K562 (cell line): ENCODE measurements around the gene COX7A1. TPM values are rescaled to one million over a fixed set of nuclear protein-coding genes. Genes with fewer than 3 reads are reported as not detected.

ENCODE experiments used
- ATAC-seq: fragments of 200-7000 bp; cut with Tn5 transposase; 3 replicates; pipeline ENCODE4 v1.9.1; 2020; ENCODE audit warnings: moderate library complexity
- BruUV-seq: library from RNA; stranded (reverse); fragments of 400-500 nt; replicated peaks from 2 replicates; lab custom pipeline; 2021; lab: Mats Ljungman, UMichigan
- CTCF ChIA-PET: fragments of 300-600 bp; formaldehyde crosslinking; extraction: SDS; loops from one replicate; lab custom pipeline; 2021; ENCODE audit warnings: low intra/inter-chr PET ratio; lab: Yijun Ruan, JAX
- POLR2A ChIA-PET: fragments of 300-600, 350-650 bp; sonication (Branson Sonifier 250); formaldehyde crosslinking; extraction: SDS; loops from one replicate; lab custom pipeline; 2021; ENCODE audit warnings: antibody characterized with exemption, inconsistent platforms; lab: Yijun Ruan, JAX
- DNase-seq, 4 experiments: peaks; one replicate each; pipeline versions ENCODE4 v3.0.0 to v3.0.0-alpha.2; 2011 to 2018; ENCODE audit warnings: low spot score in 3 of 4, mixed read lengths in 3 of 4; ENCODE audit errors: extremely low read depth in 1 of 4
- FAIRE-seq: peaks from 2 replicates; lab custom pipeline; 2011; peaks lifted over from hg19 to GRCh38; lab: Jason Lieb, UNC
- H2AFZ ChIP-seq: 2 replicates; pipeline ENCODE4 v1.6.0; 2011; ENCODE audit warnings: low read depth, low read length, control low read depth, inconsistent platforms
- H3K27ac ChIP-seq: fragments of 200-600 bp; 3 replicates; pipeline ENCODE4 v1.8.0; 2011; ENCODE audit warnings: low read depth, mild to moderate bottlenecking, control low read depth, inconsistent platforms, low read length, moderate library complexity, mixed read lengths; ENCODE audit errors: extremely low read depth
- H3K27me3 ChIP-seq, 2 experiments: fragments of 300-600 bp in 1 of 2; 2 replicates in 1 of 2; 3 replicates in 1 of 2; pipeline versions ENCODE4 v1.6.0 to v1.8.0; 2011; ENCODE audit warnings: inconsistent platforms in 2 of 2, low read length in 2 of 2, mild to moderate bottlenecking in 1 of 2, mixed read lengths in 1 of 2, moderate library complexity in 1 of 2; ENCODE audit not compliant: control insufficient read depth in 2 of 2, insufficient read depth in 2 of 2
- H3K36me3 ChIP-seq: fragments of 300-600 bp; 3 replicates; pipeline ENCODE4 v1.8.0; 2011; ENCODE audit warnings: mild to moderate bottlenecking, low read length, inconsistent platforms; ENCODE audit not compliant: control insufficient read depth, insufficient read depth
- H3K4me1 ChIP-seq, 2 experiments: fragments of 200-600 bp in 1 of 2; replicated peaks in 1 of 2; 2 replicates in 1 of 2; 3 replicates in 1 of 2; pipeline versions ENCODE4 v1.5.1 to v1.8.0; 2011; ENCODE audit warnings: inconsistent platforms in 2 of 2, low read length in 2 of 2, mild to moderate bottlenecking in 1 of 2, mixed read lengths in 1 of 2, moderate library complexity in 1 of 2; ENCODE audit not compliant: control insufficient read depth in 2 of 2, insufficient read depth in 2 of 2
- H3K4me2 ChIP-seq: 2 replicates; pipeline ENCODE4 v1.6.1; 2011; ENCODE audit warnings: low read length, control low read depth, inconsistent platforms, mixed read lengths; ENCODE audit not compliant: insufficient read depth
- H3K4me3 ChIP-seq: fragments of 200-600 bp; sonication (generic), shearing (Covaris generic); 2 replicates; pipeline ENCODE4 v1.5.1; 2016; ENCODE audit warnings: control low read depth, inconsistent platforms
- H3K79me2 ChIP-seq: fragments of 200-600 bp; 3 replicates; pipeline ENCODE4 v1.8.0; 2011; ENCODE audit warnings: low read length, inconsistent platforms; ENCODE audit not compliant: control insufficient read depth, insufficient read depth
- H3K9ac ChIP-seq, 2 experiments: 2 replicates each; pipeline versions ENCODE4 v1.6.0 to v1.6.1; 2011; ENCODE audit warnings: low read depth in 2 of 2, low read length in 2 of 2, control low read depth in 1 of 2, inconsistent platforms in 1 of 2, mild to moderate bottlenecking in 1 of 2, mixed read lengths in 1 of 2; ENCODE audit not compliant: insufficient read depth in 1 of 2
- H3K9me1 ChIP-seq: one replicate; pipeline ENCODE4 v1.6.0; 2011; ENCODE audit warnings: inconsistent platforms, mild to moderate bottlenecking, low read length, moderate library complexity; ENCODE audit not compliant: control insufficient read depth, insufficient read depth
- H3K9me3 ChIP-seq: replicated peaks from 2 replicates; pipeline ENCODE4 v1.5.1; 2011; ENCODE audit warnings: low read depth, low read length, inconsistent platforms; ENCODE audit not compliant: control insufficient read depth, insufficient read depth
- H4K20me1 ChIP-seq: replicated peaks from 2 replicates; pipeline ENCODE4 v1.6.1; 2011; ENCODE audit warnings: low read length, inconsistent platforms, mixed read lengths; ENCODE audit not compliant: control insufficient read depth, insufficient read depth
- BCOR ChIP-seq: fragments of 450-650 bp; IDR thresholded peaks from 2 replicates; pipeline ENCODE4 v1.6.1; 2016
- CCNT2 ChIP-seq: IDR thresholded peaks from 2 replicates; pipeline ENCODE4 v1.6.1; 2011; ENCODE audit warnings: borderline replicate concordance, low read depth, mild to moderate bottlenecking, moderate library complexity, mixed read lengths, low read length; ENCODE audit not compliant: insufficient read length; ENCODE audit errors: extremely low read depth
- HOXB6 ChIP-seq: fragments of 250-450 bp; sonication (Bioruptor Pico); IDR thresholded peaks from 2 replicates; pipeline ENCODE4 v1.5.1; 2022; ENCODE audit warnings: mild to moderate bottlenecking, borderline replicate concordance
- KDM4B ChIP-seq, 2 experiments: fragments of 450-650 bp in 1 of 2; sonication (generic) in 1 of 2; IDR thresholded peaks; 2 replicates each; pipeline ENCODE4 v1.6.1; 2016 to 2017; ENCODE audit warnings: borderline replicate concordance in 2 of 2, antibody characterized with exemption in 1 of 2, low read depth in 1 of 2, mild to moderate bottlenecking in 1 of 2
- NONO ChIP-seq, 2 experiments: fragments of 200-400 bp in 1 of 2; fragments of 450-650 bp in 1 of 2; formaldehyde crosslinking in 1 of 2; IDR thresholded peaks; 2 replicates each; pipeline ENCODE4 v1.6.1; 2017; ENCODE audit warnings: low read depth in 2 of 2, mild to moderate bottlenecking in 2 of 2, moderate library complexity in 2 of 2, low read length in 1 of 2
- POLR2A ChIP-seq: fragments of 450-650 bp; conservative IDR thresholded peaks from 2 replicates; pipeline ENCODE4 v1.6.1; 2016
- RBM15 ChIP-seq: fragments of 200-400 bp; formaldehyde crosslinking; IDR thresholded peaks from 2 replicates; pipeline ENCODE4 v1.6.1; 2018; ENCODE audit warnings: mild to moderate bottlenecking, low read length, moderate library complexity; ENCODE audit not compliant: insufficient read depth
- SP2 ChIP-seq: IDR thresholded peaks from 2 replicates; pipeline ENCODE4 v1.6.1; 2011; ENCODE audit warnings: mild to moderate bottlenecking, low read depth, low read length, moderate library complexity; ENCODE audit not compliant: poor library complexity, severe bottlenecking; ENCODE audit errors: extremely low read depth
- ZNF589 ChIP-seq: fragments of 200-800 bp; sonication (Bioruptor generic); IDR thresholded peaks from 2 replicates; pipeline ENCODE4 v1.6.1; 2016; ENCODE audit warnings: low read depth, missing genetic modification characterization, missing compliant biosample characterization
- WGBS: fragments of 100-300 bp; shearing (Covaris generic); methylation state at CpG from one replicate; pipeline ENCODE4 v1.1.6; 2016; ENCODE audit warnings: low coverage, mixed read lengths; ENCODE audit not compliant: insufficient coverage; ENCODE audit errors: missing lambda C conversion rate; 5-methylcytosine and 5-hydroxymethylcytosine counted together
- in situ Hi-C: fragments of 300-500 bp; cut with MboI; formaldehyde crosslinking; loops from 4 replicates; pipeline ENCODE4 v1.15.0; 2018; ENCODE audit warnings: inconsistent platforms, mixed read lengths
- intact Hi-C: fragments of 100-400 bp; cut with micrococcal nuclease; formaldehyde crosslinking; loops from 2 replicates; pipeline ENCODE4 v1.14.2; 2022
- polyA plus RNA-seq, 8 experiments: library from polyadenylated mRNA; depleted of rRNA in 4 of 8; stranded (reverse) in 5 of 8; unstranded in 3 of 8; fragments of >200 nt; fragmentation: Nextera tagmentation in 2 of 8; fragmentation: Illumina TruSeq in 1 of 8; extraction: Ambion mirVana in 2 of 8; extraction: Trizol in 1 of 8; gene quantifications; 2 replicates each; pipeline versions ENCODE4 v1.2.1 to v1.2.3, GENCODE V29; 2011 to 2014; ENCODE audit warnings: inconsistent platforms in 1 of 8, missing spikeins in 1 of 8
- total RNA-seq, 7 experiments: library from RNA; depleted of rRNA in 6 of 7; stranded (reverse); fragments of >200 nt in 6 of 7; fragmentation: Illumina TruSeq in 2 of 7; extraction: Trizol in 2 of 7; gene quantifications; 2 replicates each; pipeline versions ENCODE4 v1.2.1 to v1.2.3, GENCODE V29; 2011 to 2021; ENCODE audit warnings: low replicate concordance in 1 of 7
- TF ChIP-seq, protein P1 (sequence below): sonication (generic); formaldehyde crosslinking; IDR thresholded peaks from 2 replicates; pipeline ENCODE4 v1.8.0; 2023; ENCODE audit warnings: missing genetic modification reagents, mild to moderate bottlenecking, borderline replicate concordance

The COX7A1 gene
- total and polyA plus RNA-seq, 9 of the 15 experiments (the other 6 are each of a cell fraction or from before 2014, with no cell fraction given) = 0.08 TPM; not detected in 8

DNA sequence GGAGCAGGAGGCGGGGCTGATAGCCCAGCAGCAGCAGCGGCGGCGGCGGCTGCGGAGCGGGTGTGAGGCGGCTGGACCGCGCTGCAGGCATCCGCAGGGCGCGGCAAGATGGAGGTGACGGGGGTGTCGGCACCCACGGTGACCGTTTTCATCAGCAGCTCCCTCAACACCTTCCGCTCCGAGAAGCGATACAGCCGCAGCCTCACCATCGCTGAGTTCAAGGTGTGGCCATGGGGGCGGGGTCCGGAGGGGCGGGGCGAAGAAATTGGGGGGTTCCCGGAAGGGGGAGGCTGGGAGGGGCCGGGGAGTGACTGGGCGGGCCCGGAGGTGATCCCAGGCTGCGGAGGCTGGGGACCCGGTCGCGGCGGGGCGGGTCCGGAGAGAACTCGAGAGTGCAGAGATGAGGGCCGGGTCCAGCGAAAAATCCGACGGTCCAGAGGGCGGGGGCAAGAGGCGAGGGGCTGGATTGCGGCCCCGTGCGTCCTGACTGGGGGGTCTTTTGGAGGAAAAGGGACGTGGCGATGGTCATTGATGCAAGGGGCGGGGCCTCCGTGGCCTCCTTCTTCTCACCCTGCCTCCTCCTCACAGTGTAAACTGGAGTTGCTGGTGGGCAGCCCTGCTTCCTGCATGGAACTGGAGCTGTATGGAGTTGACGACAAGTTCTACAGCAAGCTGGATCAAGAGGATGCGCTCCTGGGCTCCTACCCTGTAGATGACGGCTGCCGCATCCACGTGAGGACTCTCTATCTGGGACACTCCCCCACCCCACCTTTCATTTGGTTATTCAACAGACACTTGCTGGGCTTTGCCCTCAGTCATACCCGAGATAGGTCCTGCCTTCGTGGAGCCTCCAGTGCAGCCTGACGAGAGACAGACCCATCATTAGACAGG, 36.5 kb downstream of the COX7A1 start, which contains the start of gene TBCB:
Gene TBCB (plus strand): TSS at position 16 of the 891 bp plus-strand sequence. CDS start 93 bp downstream, at position 109.
- Histone ChIP-seq H3K4me1 (peaks cover 5 to 42% of the 10 kb centered on the region in 2 experiments; a peak in 3 of 5 replicates), H3K4me3 (peak within 1 kb of the TSS; percentile 62), H3K79me2 (peaks cover 14% of the 10 kb centered on the region), H3K9me1 (no peaks in the 10 kb centered on the region), H3K9me3 (no peaks in the 10 kb centered on the region), H3K27ac (peak within 1 kb of the TSS; percentile 74), H3K9ac (peak within 1 kb of the TSS; percentile 73 to 91), H2AFZ (peak within 1 kb of the TSS; percentile 97), H3K27me3 (no peaks in the 10 kb centered on the region), H3K4me2 (peak within 1 kb of the TSS; percentile 96), H3K36me3 (peaks cover 24% of the 10 kb centered on the region; the same call in 2 of the 3 replicates), H4K20me1 (no peaks in the 10 kb centered on the region; the same call in 1 of the 2 replicates)
- in situ Hi-C loops (no loop called here), intact Hi-C loops (loop anchor here (1.0 to 10.0 kb wide), 3 partner anchors 23 to 121 kb away; partner anchors contain the start of gene SDHAF1)
- FAIRE-seq (no peak), ATAC-seq (peak; percentile 68), DNase-seq (peak; percentile 82 to 94 (median 92))
- ChIA-PET CTCF (no interaction called here), POLR2A (interaction anchor here (0.6 to 1.5 kb wide), 7 partner anchors 10 to 102 kb away, joined by 3 to 6 read pairs (median 3); partner anchors contain the start of gene ALKBH6)
- 3% methylated on average over 30 of the region's 59 CpGs for WGBS
- TSS peak; percentile 60 for BruUV-seq
- TF ChIP-seq SP2 (no peak), KDM4B (IDR thresholded peaks at IDR 0.05; ENCODE audit: borderline replicate concordance in 2 of 2, low read depth in 1 of 2) (no peak), POLR2A (0 out of 2 replicates have a peak, but pooled peaks have one; percentile 16), ZNF589 (CRISPR knock-in tag) (0 out of 2 replicates have a peak, but pooled peaks have one; percentile 66), HOXB6 (CRISPR knock-in tag) (no peak), BCOR (no peak), NONO (IDR thresholded peaks at IDR 0.05; ENCODE audit: low read depth in 2 of 2, low read length in 1 of 2) (no peak), CCNT2 (peak; percentile 4), RBM15 (no peak)
- TF ChIP-seq, protein P1, sequence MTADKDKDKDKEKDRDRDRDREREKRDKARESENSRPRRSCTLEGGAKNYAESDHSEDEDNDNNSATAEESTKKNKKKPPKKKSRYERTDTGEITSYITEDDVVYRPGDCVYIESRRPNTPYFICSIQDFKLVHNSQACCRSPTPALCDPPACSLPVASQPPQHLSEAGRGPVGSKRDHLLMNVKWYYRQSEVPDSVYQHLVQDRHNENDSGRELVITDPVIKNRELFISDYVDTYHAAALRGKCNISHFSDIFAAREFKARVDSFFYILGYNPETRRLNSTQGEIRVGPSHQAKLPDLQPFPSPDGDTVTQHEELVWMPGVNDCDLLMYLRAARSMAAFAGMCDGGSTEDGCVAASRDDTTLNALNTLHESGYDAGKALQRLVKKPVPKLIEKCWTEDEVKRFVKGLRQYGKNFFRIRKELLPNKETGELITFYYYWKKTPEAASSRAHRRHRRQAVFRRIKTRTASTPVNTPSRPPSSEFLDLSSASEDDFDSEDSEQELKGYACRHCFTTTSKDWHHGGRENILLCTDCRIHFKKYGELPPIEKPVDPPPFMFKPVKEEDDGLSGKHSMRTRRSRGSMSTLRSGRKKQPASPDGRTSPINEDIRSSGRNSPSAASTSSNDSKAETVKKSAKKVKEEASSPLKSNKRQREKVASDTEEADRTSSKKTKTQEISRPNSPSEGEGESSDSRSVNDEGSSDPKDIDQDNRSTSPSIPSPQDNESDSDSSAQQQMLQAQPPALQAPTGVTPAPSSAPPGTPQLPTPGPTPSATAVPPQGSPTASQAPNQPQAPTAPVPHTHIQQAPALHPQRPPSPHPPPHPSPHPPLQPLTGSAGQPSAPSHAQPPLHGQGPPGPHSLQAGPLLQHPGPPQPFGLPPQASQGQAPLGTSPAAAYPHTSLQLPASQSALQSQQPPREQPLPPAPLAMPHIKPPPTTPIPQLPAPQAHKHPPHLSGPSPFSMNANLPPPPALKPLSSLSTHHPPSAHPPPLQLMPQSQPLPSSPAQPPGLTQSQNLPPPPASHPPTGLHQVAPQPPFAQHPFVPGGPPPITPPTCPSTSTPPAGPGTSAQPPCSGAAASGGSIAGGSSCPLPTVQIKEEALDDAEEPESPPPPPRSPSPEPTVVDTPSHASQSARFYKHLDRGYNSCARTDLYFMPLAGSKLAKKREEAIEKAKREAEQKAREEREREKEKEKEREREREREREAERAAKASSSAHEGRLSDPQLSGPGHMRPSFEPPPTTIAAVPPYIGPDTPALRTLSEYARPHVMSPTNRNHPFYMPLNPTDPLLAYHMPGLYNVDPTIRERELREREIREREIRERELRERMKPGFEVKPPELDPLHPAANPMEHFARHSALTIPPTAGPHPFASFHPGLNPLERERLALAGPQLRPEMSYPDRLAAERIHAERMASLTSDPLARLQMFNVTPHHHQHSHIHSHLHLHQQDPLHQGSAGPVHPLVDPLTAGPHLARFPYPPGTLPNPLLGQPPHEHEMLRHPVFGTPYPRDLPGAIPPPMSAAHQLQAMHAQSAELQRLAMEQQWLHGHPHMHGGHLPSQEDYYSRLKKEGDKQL (CRISPR knock-in tag) = no peak
